Measurements from ENCODE around the gene UTP20. TPM values are rescaled to one million over a fixed set of nuclear protein-coding genes. Genes with fewer than 3 reads are reported as not detected.
A peak's percentile ranks its signal among the peaks of the same experiment; 100 is the strongest.
"Not testable (repeated sequence)": the region's sequence is repeated elsewhere in the genome, so short reads cannot be mapped to it uniquely, and the experiment has no call there.

The UTP20 gene
- total RNA-seq, 1 donor from 2014 or later = 19.3 TPM

DNA sequence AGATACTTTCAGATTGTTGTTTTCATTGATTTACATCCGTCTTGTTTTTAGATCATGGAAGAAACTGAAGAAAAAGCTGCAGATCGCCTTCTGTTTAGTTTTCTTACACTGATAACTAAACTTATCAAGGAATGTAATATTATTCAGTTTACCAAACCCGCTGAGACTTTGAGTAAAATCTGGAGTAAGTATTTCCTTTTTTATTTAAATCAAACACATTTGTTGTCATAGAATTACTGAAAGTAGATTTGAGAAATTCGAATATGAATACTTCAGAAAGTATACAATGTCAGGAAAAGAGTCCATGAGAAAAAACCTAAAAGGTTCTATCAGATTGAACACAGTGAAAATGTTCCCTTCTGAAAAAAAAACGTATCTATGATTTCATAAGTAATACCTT lies 95.7 kb downstream of the UTP20 start:
- Mint-ChIP-seq H3K4me1 (peaks cover 5% of the 10 kb centered on the region), H3K27ac (no peak overlapping the region), H3K27me3 (ENCODE audit: insufficient read depth, low read depth) (no peaks in the 10 kb centered on the region), H3K4me3 (no peak overlapping the region), H3K36me3 (peaks cover 34% of the 10 kb centered on the region), H3K9me3 (peaks cover 2% of the 10 kb centered on the region)
- Histone ChIP-seq H3K9me3 (ENCODE audit: low read depth) (no peaks in the 10 kb centered on the region), H3K4me1 (no peaks in the 10 kb centered on the region), H4K20me1 (ENCODE audit: low read depth) (no peaks in the 10 kb centered on the region), H3K4me3 (no peak overlapping the region), H3K27ac (no peak overlapping the region), H3K36me3 (no peaks in the 10 kb centered on the region), H3K4me2 (no peak overlapping the region), H3K27me3 (no peaks in the 10 kb centered on the region), H2AFZ (replicated peaks) (no peak overlapping the region), H3F3A (ENCODE audit: low read depth) (no peaks in the 10 kb centered on the region), H3K79me2 (ENCODE audit: low read depth) (no peaks in the 10 kb centered on the region), H3K9ac (no peak overlapping the region)
- no peak for DNase-seq (ENCODE audit: low spot score)
- TF ChIP-seq EZH2phosphoT487 (IDR thresholded peaks at IDR 0.05) = no peak
- no peak for TF ChIP-seq CTCF (IDR thresholded peaks at IDR 0.05)

DNA sequence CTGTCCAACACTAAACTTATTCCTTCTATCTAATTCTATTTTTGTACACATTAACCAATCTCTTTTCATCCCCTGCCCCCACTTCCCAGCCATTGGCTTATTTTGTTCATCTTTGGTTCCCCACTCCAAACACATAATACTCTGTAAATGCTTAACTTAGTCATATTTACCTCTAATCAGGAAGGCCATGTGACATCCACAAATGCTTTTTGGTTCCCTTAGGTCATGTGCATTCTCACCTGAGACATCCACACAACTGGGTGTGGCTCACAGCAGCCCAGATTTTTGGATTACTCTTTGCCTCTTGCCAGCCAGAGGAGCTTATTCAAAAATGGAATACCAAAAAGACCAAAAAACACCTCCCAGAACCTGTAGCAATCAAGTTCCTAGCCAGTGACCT lies 99.2 kb downstream of the UTP20 start:
- no peaks in the 10 kb centered on the region for H3K4me1 ChIP-seq
- no peak for TF ChIP-seq EZH2 (IDR thresholded peaks at IDR 0.05)
- TF ChIP-seq CTCF (IDR thresholded peaks at IDR 0.05) = no peak
- TF ChIP-seq EZH2phosphoT487 (IDR thresholded peaks at IDR 0.05) = no peak
- no peaks in the 10 kb centered on the region for H3F3A ChIP-seq (ENCODE audit: low read depth)
- Mint-ChIP-seq H3K4me3 (no peak overlapping the region), H3K36me3 (peaks cover 25% of the 10 kb centered on the region), H3K27ac (no peak overlapping the region), H3K4me1 (no peaks in the 10 kb centered on the region), H3K27me3 (ENCODE audit: insufficient read depth, low read depth) (no peaks in the 10 kb centered on the region), H3K9me3 (no peaks in the 10 kb centered on the region)
- H3K27me3 ChIP-seq = no peaks in the 10 kb centered on the region
- H3K27ac ChIP-seq = no peak overlapping the region
- H3K9me3 ChIP-seq (ENCODE audit: low read depth) = no peaks in the 10 kb centered on the region
- H3K9ac ChIP-seq = no peak overlapping the region
- H3K4me2 ChIP-seq = no peak overlapping the region
- no peaks in the 10 kb centered on the region for H4K20me1 ChIP-seq (ENCODE audit: low read depth)
- H3K79me2 ChIP-seq (ENCODE audit: low read depth) = no peaks in the 10 kb centered on the region
- H3K36me3 ChIP-seq = no peaks in the 10 kb centered on the region
- no peak overlapping the region for H2AFZ ChIP-seq (replicated peaks)
- no peak overlapping the region for H3K4me3 ChIP-seq
- DNase-seq (ENCODE audit: low spot score) = no peak

DNA sequence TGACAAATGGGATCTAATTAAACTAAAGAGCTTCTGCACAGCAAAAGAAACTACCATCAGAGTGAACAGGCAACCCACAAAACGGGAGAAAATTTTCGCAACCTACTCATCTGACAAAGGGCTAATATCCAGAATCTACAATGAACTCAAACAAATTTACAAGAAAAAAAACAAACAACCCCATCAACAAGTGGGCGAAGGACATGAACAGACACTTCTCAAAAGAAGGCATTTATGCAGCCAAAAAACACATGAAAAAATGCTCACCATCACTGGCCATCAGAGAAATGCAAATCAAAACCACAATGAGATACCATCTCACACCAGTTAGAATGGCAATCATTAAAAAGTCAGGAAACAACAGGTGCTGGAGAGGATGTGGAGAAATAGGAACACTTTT lies 111.3 kb downstream of the UTP20 start:
- H3K79me2 ChIP-seq (ENCODE audit: low read depth); H3K9ac ChIP-seq; H3K9me3 ChIP-seq (ENCODE audit: low read depth); H3K27ac Mint-ChIP-seq; H3K4me1 ChIP-seq; H2AFZ ChIP-seq (replicated peaks); H3F3A ChIP-seq (ENCODE audit: low read depth); H3K4me2 ChIP-seq; H3K36me3 ChIP-seq; H3K27ac ChIP-seq; H3K4me1 Mint-ChIP-seq; H3K4me3 Mint-ChIP-seq; DNase-seq (ENCODE audit: low spot score); H3K27me3 Mint-ChIP-seq (ENCODE audit: insufficient read depth, low read depth); H3K4me3 ChIP-seq; H3K9me3 Mint-ChIP-seq; H3K27me3 ChIP-seq; H4K20me1 ChIP-seq (ENCODE audit: low read depth): not testable (repeated sequence)
- peaks cover 34% of the 10 kb centered on the region for H3K36me3 Mint-ChIP-seq

DNA sequence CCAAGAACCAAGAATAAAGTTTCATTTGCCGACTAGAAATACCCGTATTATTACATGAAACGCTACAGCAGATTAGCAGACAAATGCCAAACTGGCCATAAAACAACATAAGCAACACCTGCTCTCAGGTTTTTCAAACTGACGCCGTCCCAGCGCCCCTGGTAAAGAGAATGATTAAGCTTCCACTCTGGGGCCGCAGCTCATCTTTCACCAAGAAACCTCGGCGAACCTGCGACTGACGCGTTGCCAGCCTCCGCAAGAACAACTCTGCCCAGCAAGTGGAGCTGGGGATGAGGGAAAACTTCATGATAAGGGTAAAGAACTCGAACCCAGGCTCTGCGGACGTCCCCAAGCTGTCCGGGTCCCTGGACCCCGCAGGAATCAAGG lies 127.1 kb downstream of the UTP20 start:
- peaks cover 14% of the 10 kb centered on the region for H3F3A ChIP-seq (ENCODE audit: low read depth)
- Mint-ChIP-seq H3K27me3 (ENCODE audit: insufficient read depth, low read depth) (peaks cover 3% of the 10 kb centered on the region), H3K4me1 (peaks cover 11% of the 10 kb centered on the region), H3K4me3 (peak overlapping the region; percentile 97), H3K36me3 (peaks cover 4% of the 10 kb centered on the region), H3K9me3 (no peaks in the 10 kb centered on the region), H3K27ac (peak overlapping the region; percentile 96)
- TF ChIP-seq EZH2phosphoT487 (IDR thresholded peaks at IDR 0.05) (no peak), CTCF (IDR thresholded peaks at IDR 0.05) (no peak), EZH2 (IDR thresholded peaks at IDR 0.05) (no peak)
- peak; percentile 64 for DNase-seq (ENCODE audit: low spot score)
- H3K9me3 ChIP-seq (ENCODE audit: low read depth) = no peaks in the 10 kb centered on the region
- H3K9ac ChIP-seq = peak overlapping the region; percentile 79
- H3K4me1 ChIP-seq = peaks cover 5% of the 10 kb centered on the region
- H4K20me1 ChIP-seq (ENCODE audit: low read depth) = peaks cover 15% of the 10 kb centered on the region
- H3K27ac ChIP-seq = peak overlapping the region; percentile 56
- H3K27me3 ChIP-seq = no peaks in the 10 kb centered on the region
- H3K36me3 ChIP-seq = peaks cover 2% of the 10 kb centered on the region
- H3K4me2 ChIP-seq = peak overlapping the region; percentile 91
- H2AFZ ChIP-seq (replicated peaks) = peak overlapping the region; percentile 93
- H3K79me2 ChIP-seq (ENCODE audit: low read depth) = peaks cover 55% of the 10 kb centered on the region
- H3K4me3 ChIP-seq = peak overlapping the region; percentile 76
